Fibroblast of upper back skin (primary cell): Measurements from ENCODE around the gene ITGA8.
"Not testable (repeated sequence)": the region's sequence is repeated elsewhere in the genome, so short reads cannot be mapped to it uniquely, and the experiment has no call there.

Experiments
- DNase-seq: peaks from one replicate; pipeline ENCODE4 v3.0.0-alpha.2; 2013

The ITGA8 gene

DNA sequence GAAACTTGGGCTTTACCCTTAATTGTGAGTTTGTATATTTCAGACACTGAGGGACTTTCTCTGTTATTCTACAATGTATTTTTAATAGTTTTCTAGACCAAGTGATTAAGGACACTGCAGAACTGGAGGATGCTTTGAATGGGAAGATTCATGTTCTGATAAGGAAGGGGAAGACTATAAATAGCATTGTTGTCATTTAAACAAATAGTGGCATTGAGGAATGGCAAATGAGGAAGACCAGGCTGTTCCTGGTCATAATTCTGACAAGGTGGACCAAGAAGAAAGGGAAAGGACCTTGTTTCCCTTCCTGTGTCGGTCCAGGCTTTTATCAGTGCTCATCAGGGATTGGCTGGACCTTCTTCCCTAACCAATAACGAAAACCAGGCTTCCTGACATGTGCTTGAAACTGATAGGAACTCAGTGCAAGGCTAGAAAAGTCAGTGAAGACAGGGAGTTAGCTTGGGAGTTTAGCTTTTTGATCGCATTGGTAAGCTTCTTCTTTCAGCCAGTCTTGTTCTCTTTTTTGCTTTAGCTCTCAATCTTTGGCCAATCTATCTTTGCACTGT is 116.2 kb downstream of the ITGA8 start:
- no peak for DNase-seq

- DNase-seq = no peak
These were observed 117.9 kb downstream of the ITGA8 start for GRCh38 chr10:15601819-15602218.

- DNase-seq = no peak
These were observed 124.5 kb downstream of the ITGA8 start for GRCh38 chr10:15595260-15595659.

- no peak for DNase-seq
These were observed 127.8 kb downstream of the ITGA8 start for GRCh38 chr10:15591937-15592336.

- DNase-seq = no peak
These were observed 128.3 kb downstream of the ITGA8 start for GRCh38 chr10:15591431-15591830.

DNA sequence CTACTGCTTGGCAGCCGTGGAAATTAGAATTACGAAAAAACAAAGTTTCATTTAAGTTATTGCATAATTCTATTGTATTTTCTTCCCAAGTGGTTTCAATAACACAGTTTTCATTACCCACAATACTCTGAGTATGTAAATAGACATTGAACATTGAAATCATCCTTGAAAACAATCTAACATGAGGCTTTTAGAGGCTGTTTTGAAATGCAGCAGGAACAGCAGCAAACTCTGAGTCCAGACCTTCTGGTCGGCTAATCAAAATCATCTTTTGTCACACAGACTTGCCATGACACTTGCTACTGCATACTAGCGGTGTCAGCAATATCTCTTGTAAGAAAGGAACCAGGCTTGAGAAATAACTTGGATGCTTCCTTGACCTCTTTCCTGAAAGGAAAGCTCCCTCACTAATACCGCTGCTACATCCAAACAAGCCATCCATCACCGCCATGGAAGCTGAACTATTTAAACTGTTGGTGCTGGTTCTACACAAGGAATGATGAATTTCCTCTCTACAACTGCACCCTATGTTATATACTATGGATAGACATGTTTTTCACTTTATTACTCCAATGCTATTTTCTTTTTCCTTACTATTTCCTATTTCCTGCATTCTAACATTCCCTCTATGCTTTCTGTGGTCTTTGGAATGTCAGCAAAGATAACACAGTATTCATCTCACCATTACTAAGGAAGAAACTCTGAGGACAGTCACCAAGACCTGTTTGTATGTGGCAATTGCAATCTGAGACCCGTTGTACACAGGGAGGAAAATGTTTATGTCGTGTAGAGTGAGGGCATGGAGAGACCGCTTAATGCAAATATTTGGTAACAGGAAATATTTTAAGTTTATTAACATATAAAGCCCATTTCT is 130.8 kb downstream of the ITGA8 start:
- DNase-seq = peak; percentile 38

DNA sequence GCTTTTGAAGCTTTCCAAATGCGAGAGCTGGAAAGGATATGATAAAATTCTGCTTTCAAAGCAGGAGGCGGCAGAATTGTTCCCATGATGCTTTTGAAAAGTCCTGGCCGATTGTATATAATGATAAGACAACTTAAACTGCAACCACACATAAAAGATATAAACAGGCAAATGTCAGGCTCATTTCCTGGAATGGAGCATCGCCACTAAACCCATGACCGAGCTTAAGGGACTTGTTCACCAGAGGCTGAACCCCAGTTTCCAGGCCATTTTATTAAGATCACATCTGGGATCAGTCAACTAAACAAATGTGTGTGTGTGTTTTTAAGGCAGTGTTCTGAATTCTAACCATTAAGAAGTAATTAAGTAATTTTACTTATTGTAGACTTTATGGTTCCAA is 131.6 kb downstream of the ITGA8 start:
- DNase-seq = no peak

DNA sequence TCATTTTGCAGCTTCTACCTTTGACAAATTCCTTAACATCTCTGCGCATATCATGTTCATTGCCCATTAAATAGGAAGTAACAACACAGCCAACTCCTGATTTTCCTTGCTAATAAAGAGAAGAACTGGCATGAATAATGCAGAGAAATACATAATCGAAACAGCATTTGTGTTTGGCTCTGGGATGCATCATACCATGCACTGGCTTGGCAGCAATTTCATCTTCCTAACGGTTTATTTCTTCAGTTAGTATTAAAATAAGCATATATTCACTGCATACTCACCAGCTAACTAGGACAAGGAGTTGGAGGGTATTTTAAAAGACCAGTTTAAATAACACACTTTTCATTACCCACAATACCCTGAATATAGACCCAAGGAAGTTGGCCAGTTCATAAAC is 132.5 kb downstream of the ITGA8 start:
- DNase-seq = no peak

GRCh38 chr10:15585303-15585715 is 134.4 kb downstream of the ITGA8 start:
- DNase-seq = peak; percentile 59

GRCh38 chr10:15582972-15583371 is 136.8 kb downstream of the ITGA8 start:
- not testable (repeated sequence) for DNase-seq

DNA sequence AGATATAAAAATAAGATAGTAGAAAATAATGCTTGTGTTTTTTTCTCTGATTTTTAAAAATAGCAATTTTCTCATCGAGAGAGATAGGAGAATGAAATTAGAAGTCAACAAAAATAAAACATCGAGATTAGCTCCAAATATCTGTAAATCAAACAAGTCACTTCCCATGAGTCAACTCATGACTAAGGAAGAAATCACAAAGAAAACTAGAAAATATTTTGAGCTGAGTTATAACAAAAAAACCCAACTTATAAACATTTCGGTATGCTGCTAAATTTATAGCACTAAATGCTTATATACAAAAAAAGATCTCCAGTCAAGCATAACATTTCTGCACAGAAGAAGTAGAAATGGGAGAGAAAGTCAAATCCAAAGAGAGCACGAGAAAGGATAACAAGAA is 140.1 kb downstream of the ITGA8 start:
- DNase-seq = peak; percentile 34

DNA sequence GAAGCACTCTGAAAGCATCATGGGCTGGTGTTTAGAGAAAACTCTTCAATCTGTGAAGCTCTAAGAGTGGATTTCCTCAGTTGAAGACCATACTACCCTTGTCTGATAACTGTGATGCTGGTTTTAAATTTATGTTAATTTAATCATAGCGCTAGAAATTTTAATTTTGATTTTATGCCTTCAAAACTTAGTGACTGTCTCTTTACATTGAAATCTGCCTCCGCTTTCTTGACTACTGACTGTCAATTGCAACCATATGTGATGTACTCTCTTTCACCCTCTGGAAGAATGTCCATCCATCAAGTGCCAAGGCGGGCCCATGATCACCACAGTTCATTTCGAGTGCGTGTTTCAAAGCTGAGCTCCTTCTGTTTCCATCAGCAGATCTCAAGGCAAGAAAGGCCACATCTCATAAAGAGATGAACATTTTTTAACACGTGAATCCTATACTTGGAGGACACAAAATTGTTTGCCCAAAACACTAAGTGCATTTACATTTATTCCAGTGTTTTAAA is 147.1 kb downstream of the ITGA8 start:
- DNase-seq = peak; percentile 66

DNA sequence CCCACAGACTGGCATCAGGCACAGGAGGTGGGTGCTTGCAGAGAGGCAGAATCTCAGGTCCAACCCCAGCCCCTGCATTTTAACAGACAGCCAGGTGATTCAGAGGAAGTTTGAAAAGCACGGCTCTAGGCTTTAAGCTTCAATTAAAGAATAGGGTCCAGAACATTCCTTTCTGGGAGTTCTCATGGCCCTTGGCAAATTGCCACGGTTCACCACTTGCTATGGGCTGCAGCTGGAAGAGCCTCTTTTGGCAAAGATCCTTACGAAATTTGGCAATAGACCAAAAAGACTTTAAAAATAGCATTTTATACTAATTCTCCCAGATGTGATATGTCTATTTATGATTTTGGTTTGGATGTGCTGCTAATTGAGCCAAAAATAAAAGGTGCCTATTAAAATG is 148.1 kb downstream of the ITGA8 start:
- DNase-seq = peak; percentile 86

GRCh38 chr10:15570738-15571339 is 148.9 kb downstream of the ITGA8 start:
- no peak for DNase-seq

DNA sequence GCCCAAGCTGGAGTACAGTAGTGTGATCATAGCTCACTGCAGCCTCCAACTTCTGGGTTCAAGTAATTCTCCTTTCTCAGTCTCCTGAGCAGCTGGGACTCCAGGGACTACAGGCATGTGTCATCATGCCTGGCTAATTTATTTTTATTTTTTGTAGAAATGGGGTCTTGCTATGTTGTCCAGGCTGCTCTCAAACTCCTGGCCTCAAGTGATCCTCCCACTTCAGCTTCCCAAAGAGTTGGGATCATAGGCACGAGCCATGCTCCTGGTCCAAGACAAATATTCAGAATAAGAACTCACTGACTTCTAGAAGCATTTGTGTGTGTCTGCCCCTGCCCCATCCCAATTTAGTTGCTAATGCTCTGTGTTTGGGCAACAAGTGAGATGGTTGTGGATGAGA is 151.8 kb downstream of the ITGA8 start:
- no peak for DNase-seq

- DNase-seq = peak; percentile 68
These were observed 156.5 kb downstream of the ITGA8 start for GRCh38 chr10:15563246-15563645.

- no peak for DNase-seq
These were observed 157.1 kb downstream of the ITGA8 start for GRCh38 chr10:15562578-15562977.

GRCh38 chr10:15562116-15562515 is 157.6 kb downstream of the ITGA8 start:
- DNase-seq = no peak

GRCh38 chr10:15558136-15558535 is 161.6 kb downstream of the ITGA8 start:
- peak; percentile 97 for DNase-seq

- not testable (repeated sequence) for DNase-seq
These were observed 162.6 kb downstream of the ITGA8 start for GRCh38 chr10:15557168-15557567.

DNA sequence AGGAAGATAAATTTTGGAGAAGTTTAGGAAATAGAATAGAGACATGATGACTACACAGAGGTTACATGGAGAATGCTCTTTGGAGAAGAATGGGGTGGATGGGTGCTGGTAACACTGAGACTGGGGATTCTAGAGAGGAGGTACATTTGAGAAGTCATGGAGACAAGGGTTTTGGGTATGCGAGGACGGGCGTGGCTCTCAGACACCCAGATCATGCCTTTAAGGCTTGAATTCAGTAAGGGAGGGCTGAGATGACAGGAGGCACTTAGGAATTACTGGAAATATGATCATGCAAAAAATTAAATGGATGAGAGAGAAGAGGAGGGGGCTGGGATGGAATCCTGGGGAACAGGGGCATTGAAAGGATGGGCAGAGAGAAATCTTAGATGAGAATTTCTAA is 168.8 kb downstream of the ITGA8 start:
- no peak for DNase-seq

DNA sequence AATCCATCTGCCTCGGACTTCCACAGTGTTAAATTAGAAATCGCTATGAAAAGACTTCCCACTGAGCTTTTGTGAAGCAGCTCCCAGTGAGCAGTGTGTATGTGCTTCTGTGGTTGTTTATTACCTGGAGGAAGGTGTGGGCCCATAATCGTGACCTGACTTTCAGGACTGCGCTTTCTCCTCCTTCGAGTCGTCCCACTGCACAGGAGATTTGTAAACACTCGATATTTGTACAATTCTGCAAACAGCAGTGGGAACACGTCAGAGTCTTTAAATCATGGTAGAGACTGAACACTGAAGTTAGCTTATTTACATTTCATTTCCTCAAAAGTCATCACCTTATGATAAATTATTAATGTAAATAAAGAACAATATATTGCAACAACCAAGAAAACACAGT is 171.4 kb downstream of the ITGA8 start:
- no peak for DNase-seq

DNA sequence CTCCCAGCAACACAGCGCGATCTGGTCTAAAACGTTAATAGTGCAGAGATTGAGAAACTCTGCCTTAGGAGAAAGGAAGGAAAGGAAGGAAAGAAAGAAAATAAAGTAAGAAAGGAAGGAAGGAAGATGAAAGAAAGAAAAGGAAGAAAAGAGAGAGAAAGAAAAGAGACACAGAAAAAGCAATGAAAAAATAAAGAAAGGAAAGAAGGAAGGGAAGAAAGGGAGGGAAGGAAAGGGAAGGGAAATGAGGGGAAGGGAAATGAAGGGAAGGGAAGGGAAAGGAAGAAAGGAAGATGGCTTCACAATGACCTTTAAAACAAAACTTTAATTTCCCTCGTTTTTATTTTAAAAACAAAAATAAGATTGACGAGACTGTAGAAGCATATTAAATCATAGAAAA is 173.1 kb downstream of the ITGA8 start:
- DNase-seq = no peak

GRCh38 chr10:15545884-15546283 is 173.8 kb downstream of the ITGA8 start:
- no peak for DNase-seq
